ENCODE data around the gene TRHDE.

DNA sequence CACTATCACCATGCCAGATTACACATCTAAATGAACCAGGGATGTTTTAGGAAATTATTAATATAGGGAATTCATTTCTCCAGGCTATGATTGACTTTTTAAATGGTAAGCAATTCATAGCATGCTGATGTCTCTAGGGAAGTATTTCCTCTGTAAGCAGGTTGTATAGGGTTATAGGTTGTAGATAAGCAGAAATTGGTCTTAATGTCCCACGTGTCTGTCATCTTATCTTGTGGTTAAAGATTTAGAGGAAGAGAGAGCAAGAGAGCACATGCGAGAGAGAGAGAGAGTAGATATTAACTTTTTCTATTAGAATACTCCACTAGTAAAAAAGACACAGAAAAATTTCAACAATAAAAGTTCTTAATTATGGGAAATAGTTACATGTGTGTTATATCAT lies 32.6 kb downstream of the TRHDE start:
- TF ChIP-seq, protein P1, sequence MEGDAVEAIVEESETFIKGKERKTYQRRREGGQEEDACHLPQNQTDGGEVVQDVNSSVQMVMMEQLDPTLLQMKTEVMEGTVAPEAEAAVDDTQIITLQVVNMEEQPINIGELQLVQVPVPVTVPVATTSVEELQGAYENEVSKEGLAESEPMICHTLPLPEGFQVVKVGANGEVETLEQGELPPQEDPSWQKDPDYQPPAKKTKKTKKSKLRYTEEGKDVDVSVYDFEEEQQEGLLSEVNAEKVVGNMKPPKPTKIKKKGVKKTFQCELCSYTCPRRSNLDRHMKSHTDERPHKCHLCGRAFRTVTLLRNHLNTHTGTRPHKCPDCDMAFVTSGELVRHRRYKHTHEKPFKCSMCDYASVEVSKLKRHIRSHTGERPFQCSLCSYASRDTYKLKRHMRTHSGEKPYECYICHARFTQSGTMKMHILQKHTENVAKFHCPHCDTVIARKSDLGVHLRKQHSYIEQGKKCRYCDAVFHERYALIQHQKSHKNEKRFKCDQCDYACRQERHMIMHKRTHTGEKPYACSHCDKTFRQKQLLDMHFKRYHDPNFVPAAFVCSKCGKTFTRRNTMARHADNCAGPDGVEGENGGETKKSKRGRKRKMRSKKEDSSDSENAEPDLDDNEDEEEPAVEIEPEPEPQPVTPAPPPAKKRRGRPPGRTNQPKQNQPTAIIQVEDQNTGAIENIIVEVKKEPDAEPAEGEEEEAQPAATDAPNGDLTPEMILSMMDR (tag by site-specific recombination; IDR thresholded peaks at IDR 0.05): no peak
- TF ChIP-seq, protein P2, sequence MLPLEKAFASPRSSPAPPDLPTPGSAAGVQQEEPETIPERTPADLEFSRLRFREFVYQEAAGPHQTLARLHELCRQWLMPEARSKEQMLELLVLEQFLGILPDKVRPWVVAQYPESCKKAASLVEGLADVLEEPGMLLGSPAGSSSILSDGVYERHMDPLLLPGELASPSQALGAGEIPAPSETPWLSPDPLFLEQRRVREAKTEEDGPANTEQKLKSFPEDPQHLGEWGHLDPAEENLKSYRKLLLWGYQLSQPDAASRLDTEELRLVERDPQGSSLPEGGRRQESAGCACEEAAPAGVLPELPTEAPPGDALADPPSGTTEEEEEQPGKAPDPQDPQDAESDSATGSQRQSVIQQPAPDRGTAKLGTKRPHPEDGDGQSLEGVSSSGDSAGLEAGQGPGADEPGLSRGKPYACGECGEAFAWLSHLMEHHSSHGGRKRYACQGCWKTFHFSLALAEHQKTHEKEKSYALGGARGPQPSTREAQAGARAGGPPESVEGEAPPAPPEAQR (tag by site-specific recombination; IDR thresholded peaks at IDR 0.05): no peak
- TF ChIP-seq, protein P3, sequence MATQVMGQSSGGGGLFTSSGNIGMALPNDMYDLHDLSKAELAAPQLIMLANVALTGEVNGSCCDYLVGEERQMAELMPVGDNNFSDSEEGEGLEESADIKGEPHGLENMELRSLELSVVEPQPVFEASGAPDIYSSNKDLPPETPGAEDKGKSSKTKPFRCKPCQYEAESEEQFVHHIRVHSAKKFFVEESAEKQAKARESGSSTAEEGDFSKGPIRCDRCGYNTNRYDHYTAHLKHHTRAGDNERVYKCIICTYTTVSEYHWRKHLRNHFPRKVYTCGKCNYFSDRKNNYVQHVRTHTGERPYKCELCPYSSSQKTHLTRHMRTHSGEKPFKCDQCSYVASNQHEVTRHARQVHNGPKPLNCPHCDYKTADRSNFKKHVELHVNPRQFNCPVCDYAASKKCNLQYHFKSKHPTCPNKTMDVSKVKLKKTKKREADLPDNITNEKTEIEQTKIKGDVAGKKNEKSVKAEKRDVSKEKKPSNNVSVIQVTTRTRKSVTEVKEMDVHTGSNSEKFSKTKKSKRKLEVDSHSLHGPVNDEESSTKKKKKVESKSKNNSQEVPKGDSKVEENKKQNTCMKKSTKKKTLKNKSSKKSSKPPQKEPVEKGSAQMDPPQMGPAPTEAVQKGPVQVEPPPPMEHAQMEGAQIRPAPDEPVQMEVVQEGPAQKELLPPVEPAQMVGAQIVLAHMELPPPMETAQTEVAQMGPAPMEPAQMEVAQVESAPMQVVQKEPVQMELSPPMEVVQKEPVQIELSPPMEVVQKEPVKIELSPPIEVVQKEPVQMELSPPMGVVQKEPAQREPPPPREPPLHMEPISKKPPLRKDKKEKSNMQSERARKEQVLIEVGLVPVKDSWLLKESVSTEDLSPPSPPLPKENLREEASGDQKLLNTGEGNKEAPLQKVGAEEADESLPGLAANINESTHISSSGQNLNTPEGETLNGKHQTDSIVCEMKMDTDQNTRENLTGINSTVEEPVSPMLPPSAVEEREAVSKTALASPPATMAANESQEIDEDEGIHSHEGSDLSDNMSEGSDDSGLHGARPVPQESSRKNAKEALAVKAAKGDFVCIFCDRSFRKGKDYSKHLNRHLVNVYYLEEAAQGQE (tag by site-specific recombination; IDR thresholded peaks at IDR 0.05): no peak
- TF ChIP-seq ZNF133 (tag by site-specific recombination; IDR thresholded peaks at IDR 0.05) (no peak), TCF7L2 (IDR thresholded peaks at IDR 0.05; ENCODE audit: borderline replicate concordance, low read depth, low read length) (no peak)
